ENCODE results near the gene HCCS.
"Not testable (repeated sequence)": the region's sequence is repeated elsewhere in the genome, so short reads cannot be mapped to it uniquely, and the experiment has no call there.

The HCCS gene

DNA sequence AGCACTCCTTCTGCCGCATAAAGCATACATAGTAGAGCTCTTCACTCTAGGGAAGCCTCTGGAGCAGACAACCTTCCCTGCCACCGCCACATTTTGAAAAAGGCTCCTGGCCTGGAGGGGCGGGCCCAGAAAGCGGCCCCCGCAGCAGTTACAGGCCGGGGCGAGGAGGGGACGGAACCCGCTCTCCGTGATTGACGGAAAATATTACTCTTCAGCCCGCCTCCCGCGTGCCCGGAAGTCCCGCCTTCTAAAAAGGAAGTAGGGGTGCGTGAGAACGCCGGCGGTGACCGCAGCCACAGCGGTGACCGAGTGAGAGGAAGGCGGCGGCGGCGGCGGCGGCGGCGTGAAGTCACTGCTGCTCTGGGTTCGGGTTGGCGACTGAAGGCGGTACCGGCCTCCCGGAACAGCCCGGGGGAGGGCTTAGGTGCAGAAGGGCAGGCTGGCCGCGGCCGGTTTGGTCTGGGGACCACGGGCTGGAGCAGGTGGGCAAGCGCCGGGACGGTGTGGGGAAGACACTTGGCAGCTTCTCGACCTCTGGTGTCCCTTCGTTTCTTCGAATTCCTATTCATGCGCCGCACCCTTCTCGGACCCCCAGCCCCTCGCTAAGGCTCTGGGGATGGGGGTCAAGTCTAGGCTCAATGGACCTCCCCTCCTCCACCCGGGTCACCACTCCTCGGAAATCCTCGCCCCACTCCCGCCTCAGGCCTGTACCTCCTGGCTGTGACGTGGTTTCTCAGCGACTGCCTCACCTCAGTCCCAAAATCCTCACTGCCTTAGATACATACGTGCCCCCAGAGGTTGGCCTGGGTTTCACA is at the start of gene HCCS:
HCCS (plus strand) TSS at position 296 of the 815 bp plus-strand sequence. CDS start 729 bp downstream, outside the sequence.
- DNase-seq: peak; percentile 70

DNA sequence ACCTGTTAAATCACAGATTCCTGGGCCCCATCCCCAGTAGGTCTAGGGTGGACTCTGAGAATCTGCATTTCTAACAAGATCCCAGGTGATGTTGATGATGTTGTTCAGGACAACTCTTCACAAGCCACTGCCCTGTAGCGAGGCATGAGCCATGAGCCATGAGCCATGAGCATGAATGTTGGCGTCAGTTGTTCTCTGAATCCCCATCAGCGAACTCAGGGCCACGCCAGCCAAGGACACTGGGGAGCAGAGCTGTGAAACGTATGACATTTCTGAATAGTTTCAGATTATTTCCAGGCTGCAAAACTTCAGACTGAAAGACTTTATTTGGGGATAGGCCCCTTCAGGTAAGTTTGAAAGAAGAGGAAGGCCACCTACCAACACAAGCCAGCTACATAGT is 46.9 kb upstream of the HCCS start:
- DNase-seq: no peak

DNA sequence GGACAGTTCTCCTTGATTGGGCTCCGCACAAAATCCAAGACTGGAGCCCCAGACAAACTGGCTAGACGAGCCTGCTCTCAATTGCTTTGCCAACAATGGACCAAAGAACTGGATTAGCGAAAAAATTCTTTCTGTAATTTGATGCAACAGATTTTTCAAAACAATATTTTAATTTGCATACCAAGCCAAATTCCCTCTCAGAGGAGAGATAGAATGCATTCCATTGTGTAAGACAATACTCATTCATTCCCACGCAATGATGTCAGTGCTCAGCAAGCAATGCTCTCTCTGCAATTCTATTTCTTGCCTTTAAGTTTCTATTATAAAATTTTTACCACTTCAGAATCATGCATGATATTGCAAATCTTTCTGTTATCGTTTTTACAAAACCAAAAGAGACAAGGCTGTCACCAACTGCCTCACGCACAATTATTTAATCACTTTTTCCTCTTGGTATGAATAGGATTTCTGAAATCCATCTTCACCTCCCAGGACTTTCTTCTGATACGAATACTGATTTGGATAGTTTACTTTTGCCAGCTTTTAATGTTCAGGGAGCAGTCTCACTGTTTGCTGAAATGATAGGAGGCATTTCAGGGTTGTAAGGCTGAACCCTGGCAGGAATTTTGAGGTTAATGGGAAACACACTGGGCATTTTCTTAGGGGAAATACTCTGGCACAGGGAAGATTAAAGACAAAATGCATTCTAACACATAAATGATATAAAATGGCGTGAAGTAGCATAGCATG is 46.1 kb upstream of the HCCS start:
- DNase-seq: peak; percentile 53

DNA sequence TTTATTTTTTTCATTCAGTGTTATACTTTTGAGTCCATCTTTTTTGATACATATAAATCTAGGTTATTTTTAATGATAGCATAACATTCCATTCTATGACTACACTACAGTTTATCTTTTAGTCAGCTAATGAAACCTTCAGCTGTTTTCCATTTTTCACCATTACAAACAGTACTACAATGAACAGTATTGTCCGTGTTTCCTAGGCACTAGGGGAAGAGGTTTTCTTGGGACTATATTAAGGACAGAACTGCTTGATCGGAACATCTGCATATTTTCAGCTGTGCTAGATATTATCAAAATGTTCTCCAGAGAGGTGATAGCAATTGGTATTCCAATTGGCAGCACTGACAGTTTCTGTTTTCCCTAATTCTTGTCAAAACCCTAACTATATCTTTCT is 44.3 kb upstream of the HCCS start:
- DNase-seq: no peak

DNA sequence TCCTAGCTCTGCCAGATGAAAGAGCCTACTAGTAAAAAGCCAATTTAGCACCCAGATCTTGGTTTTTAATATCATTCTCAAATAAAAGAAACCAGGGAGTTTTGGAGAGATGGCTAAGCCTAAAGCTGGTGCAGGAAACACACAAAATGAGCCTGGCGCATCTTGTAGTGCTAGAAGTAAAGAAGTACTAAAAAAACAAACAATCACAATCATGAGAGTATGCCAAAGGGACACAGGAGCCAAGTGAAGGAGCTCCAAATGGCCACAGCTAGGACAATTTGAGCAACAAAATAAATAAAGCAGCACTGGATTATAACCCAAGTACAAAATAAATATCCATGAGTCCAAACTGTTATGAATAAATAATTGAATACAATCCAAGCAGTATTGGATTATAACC is 37.8 kb upstream of the HCCS start:
- no peak for DNase-seq

DNA sequence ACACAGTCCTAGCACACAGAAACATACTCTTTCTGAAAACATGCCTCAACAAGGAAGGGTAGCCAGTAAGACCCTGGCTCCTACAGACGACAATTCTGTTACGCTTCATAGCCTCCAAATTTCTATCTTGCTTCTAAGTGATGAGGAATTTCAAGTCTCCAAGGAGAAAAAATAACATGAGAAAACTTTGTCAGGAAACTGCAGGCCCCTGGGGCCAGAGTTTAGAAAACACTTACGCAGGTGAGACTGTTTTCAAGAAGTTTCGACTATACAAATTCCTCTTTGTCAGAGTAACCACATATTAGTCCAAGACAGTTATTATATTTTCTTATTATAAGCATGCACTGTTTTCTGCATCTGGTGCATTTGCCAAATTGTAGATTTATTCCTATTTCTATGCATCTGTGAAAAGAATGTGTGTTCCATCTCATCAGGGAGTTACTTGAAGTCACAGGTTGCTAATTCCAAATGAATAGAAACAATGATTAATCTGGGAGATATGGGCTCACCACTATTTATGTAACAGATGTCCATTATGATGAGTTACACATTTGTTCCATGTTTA is 30.3 kb upstream of the HCCS start:
- DNase-seq: no peak

DNA sequence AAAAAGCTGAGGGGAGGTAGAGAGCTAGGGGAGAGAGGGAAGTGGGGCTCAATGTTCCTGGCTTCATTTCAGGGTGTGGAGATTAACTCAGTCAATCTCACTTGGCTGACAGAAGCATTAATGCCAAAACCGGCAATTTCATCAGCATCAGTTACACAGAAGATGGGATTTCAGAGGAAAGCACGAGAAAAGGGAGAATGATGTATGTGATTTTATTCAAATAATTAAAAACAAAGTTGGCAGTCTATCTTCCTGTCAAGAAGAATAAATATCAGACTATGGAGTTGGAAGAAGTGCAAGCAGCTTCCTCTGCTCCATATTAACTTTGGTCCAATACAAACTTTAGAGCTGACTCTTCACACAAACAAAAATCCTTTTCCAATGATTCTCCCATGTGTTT is 29.6 kb upstream of the HCCS start:
- no peak for DNase-seq

DNA sequence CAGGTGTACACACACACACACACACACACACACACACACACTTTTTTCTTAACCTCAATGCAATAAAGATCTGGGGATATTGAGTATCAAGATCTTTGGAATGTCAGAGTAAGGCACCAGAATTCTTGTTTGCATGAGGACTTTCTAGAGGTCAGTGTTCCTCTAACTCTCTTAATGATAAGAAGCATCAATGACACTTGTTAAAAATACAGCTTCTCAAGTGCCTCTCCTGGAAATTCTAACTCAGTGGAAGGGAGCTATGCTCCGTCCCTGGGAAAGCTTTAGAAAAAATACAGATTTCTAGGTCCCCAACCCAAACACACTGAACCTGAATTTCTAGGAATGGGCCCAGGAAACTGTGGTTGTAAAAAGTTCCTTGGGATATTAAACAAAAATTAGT is 25.8 kb upstream of the HCCS start:
- no peak for DNase-seq

DNA sequence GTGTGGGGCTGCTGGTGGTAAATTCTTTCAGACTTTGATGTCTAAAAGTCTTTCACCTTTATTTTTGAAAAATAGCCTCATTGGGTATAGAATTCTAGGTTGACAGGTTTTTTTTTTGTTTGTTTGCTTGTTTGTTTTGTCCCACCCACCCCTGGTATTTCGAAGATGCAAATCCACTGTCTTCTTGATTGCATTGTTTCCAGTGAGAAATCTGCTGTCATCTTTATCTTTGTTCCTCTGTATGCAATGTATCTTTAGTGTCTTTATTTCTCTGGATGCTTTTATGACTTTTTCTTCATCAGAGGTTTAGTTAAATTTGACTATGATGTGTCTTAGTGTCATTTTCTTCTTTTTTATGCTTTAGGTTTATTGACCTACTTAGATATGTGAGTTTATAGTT is 21.3 kb upstream of the HCCS start:
- no peak for DNase-seq

DNA sequence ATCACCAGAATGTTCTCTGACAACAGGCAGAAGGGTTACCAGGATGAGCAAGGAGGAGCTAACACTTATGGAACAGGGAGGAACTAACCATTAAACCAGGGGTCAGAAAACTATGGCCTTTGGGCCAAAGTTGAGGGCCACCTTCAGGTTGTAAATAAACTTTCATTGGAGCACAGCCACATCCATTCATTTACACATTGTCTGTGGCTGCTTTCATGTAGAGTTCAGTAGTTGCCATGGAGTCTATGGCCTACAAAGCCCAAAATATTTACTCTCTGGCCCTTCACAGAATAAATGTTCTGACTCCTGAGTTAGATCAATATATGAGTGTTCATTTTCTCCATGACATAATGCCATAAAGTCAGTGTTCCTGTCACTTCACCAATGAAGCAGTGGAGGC is 13.2 kb upstream of the HCCS start:
- DNase-seq: no peak

DNA sequence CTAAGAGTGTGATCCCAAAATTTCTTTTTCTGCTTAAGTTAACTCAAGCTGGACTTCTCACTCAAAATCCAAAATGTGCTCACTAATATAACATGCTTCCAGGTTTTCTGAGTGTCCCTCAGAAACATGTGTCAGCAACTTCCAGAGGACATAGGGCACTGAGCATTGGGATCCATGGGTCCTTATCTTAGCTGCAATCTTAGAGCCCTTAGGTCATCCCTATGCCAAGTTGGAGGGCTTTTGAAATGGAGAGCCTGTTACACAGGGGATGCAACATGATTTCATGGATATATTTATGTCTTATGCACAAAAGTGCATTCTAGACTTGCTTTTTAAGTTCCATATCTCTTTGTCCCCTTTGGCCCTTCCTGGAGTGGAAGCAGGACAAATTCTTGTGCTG is 11.7 kb upstream of the HCCS start:
- DNase-seq: no peak

DNA sequence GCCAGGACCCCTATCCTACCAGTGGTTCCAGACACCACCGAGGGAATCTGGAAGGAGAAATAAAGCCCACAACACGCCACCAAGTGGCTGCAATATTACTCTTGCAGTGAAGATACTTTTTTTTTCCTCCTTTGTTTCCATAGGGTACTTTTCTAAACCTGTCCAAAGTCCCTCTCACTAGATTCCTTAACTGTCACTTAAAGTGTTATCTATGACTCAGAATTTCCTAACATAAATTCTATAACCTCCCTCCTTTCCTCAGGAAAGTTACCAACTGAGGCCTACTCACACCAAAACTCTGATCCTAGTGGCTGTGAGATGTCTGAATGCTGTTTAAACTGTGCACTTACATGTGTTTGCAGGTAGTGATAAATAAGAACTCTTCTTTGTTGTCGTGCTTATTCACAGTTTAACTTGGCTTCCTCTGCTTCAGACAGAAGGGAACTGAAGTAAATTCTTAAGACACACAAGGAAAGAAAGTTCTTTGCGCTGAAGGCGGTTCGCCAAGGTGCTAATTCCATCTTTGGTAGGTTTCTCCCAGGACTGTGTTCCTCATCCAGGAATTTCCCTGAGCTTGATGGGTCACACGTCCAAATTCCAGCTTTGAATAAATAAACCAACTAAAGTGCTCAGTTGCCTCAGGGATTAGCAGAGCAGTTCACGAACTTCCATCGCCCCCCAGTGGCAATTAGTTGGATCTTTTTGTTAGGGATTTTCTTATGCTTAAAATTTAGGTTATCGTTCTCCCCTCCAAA is 10.7 kb upstream of the HCCS start:
- peak; percentile 45 for DNase-seq

DNA sequence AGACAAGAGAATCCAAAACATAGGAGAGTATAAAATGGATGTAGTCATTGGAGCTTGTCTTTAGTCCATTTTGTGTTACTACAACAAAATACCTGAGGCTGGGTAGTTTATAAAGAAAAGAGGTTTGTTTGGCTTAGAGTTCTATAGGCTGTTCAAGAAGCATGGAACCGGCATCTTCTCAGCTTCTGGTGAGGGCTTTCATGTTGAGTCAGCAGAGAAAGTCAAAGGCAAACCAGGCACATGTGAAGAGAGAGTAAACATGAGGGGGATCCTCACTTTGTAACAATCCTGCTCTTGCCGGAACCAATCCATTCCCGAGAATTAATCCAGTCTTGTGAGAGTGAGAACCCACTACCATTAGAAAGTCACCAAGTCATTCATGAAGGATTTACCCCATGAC is 8.1 kb upstream of the HCCS start:
- DNase-seq: no peak

DNA sequence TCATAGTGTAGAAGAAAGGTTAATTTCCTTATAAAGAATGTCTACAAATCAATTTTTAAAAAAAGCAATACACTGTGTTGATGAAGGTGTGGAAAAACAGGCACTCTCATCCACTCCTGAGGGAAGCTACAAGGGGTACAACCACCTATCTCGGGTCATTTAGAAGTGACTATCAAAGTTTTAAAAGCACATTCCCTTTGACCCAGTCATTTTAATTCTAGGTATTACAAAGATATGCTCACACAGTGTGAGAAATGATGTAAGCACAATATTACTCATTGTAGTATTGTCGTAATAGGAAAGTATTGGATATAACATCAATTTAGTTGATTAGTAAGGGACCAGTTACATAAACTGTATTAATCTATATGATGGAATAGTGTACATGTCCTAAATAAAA is 7.4 kb upstream of the HCCS start:
- DNase-seq: no peak

DNA sequence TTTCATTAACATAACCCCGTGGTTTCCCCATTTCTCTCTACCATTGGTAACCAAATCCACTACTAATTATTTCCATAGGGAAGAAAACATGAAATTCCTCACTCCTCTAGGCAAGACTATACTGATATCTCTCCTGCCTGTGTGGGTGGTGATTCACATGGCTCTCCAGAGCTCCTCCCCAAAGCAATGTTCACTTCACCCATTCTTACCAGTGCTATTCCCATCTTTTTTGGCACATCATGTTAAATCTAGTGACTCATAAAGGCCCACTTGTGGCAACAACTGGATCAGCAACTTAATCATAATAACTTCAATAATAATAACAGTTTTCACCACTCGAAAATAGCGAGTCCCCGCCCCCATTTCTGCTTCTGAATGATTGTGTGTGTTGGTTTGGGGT is 6.1 kb upstream of the HCCS start:
- DNase-seq: no peak

DNA sequence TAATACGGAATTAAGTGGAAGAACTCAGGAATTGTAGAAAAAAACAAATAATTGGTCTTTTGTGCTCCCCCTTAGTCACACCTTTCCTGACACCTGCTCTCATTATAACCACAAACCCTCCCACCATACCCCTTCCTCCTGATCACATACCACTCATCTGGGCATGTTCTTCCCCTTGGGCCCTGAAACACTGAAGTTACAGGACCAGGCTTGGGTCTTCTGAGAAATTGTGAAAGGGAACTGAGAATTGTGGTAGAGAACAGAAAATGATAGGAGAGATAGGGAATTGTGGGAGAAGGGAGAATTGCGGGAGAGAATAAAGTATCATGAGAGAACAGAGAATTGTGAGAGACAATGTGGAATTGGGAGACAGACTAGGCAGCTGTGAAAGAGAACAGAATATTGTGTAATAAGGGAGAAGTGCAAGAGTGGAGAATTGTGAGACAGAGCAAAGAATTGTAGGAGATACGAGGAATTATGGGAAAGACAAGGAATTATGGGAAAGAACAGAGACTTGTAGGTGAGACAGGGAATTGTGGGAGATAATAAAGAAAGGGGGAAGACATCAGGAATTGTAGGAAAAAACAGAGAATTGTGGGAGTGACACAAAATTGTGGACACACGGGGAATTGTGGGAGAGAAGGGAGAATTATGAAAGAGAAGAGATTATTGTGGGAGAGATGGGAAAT is 2.7 kb upstream of the HCCS start:
- no peak for DNase-seq

DNA sequence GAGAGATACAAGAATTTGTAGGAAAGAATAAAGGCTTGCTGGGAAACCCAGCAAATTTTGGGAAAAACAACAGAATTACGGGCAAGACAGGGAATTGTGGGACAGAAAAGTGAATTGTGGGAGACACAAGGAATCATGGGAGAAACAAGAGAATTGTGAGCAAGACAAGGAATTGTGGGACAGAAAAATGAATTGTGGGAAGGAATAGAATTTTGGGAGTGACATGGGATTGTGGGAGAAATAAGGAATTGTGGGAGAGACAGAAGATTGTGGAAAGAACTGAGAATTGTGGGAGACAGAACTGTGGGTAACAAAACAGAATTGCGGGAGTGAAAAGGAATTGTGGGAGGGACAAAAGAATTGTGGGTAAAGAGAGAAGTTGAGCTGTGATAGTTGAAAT is 1.2 kb upstream of the HCCS start:
- DNase-seq: no peak

DNA sequence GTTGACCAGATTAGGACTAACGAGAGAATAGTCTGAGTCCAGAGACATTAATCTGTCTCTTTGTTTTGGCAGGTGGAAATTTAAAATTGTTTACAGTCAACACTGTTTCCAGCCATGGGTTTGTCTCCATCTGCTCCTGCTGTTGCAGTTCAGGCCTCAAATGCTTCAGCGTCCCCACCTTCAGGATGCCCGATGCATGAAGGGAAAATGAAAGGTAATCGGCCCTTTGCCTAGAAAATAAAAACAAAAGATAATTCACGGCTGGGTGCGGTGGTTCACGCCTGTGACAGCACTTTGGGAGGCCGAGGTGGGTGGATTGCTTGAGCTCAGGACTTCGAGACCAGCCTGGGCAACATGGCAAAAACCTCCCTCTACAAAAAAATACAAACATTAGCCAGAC is 815 bp downstream of the HCCS start:
- no peak for DNase-seq

DNA sequence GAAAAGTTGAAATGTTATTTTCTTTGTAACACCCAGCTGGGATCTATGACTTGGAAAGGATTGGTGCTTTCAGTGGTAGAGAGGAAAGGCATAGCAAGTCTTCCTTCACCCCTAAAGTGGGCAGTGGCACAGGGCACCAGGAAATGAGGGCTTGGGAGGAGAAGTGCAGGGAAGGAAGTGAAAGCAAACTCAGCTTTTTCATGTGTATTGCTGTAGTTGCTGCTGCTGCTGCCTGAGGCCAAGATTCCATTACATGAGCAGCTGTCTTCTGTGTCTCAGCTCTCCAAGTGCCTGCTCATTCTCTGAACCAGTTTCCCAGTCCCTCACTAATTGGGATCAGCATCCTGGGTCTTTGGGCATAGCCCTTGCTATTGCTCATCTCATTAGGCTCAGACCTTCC is 2.6 kb downstream of the HCCS start:
- DNase-seq: no peak

DNA sequence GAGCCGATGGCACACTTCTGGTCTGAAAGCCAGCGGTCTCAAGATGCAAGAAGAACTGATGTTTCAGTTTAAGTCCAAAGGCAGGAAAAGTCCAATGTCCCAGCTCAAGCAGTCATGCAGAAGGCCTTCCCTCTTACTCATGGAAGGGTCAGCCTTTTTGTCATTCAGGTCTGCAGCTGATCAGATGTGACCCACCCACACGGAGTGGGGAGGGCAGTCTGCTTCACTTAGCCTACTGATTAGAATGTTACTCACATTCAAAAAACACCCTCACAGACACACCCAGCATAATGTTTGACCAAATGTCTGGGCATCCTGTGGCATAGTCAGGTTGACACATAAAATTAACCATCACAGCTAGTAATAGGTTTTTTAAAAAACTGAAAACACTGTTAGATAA is 6.6 kb downstream of the HCCS start:
- no peak for DNase-seq

DNA sequence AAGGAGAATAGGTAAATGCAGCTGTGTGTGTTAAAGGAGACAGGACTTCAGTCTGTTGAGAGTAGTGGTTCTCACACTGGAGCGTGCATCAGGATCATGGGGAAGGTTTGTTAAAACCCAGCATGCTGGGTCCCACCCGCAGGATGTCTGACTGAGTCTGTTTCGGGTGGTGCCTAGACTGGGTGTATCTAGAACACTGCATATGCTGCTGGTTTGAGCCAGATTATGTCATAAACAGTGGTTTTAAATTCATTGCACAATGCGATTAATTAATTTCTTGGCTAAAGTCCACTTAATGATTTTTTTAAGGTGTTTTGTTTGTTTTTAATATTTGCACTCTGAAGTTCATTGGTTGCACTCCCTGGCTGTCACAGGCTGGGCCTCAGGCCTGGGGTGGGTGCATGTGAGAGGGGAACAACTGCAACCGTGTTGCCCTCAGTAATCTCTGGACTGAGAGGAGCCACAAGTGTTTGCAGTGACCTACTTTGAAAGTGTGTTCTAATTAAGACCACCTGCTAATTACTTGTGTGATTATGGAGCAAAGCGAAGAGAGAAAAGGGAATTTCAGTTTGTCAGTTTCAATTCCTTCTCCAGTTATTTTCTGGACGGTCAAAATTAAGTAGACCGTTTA is 8.3 kb downstream of the HCCS start:
- DNase-seq: no peak

DNA sequence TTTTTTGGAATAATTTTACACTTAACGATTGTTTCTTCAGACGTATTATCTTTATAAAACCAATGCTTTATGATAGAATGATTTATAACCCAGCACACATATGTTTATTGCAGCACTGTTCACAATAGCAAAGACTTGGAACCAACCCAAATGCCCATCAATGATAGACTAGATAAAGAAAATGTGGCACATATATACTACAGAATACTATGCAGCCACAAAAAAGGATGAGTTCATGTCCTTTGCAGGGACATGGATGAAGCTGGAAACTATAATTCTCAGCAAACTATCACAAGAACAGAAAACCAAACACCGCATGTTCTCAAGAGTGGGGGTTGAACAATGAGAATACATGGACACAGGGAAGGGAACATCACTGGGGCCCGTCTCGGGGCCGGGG is 12.0 kb downstream of the HCCS start:
- not testable (repeated sequence) for DNase-seq
